VCaP (cell line): ENCODE results near the gene RBBP8NL.
A peak's percentile ranks its signal among the peaks of the same experiment; 100 is the strongest.

ENCODE experiments used
- H3K27ac ChIP-seq: fragments of 450-650 bp; 2 replicates; pipeline ENCODE4 v1.5.1; 2017
- CTCF ChIP-seq: fragments of 450-650 bp; conservative IDR thresholded peaks from 2 replicates; pipeline ENCODE4 v1.5.1; 2017; ENCODE audit warnings: mild to moderate bottlenecking, moderate library complexity

The RBBP8NL gene

GRCh38 chr20:62416651-62417637 is 10.4 kb downstream of the RBBP8NL start:
- no peak for TF ChIP-seq CTCF

GRCh38 chr20:62415354-62416111 is 11.8 kb downstream of the RBBP8NL start:
- no peak overlapping the region for H3K27ac ChIP-seq
- no peak for TF ChIP-seq CTCF

More at GRCh38 chr20:62416651-62417637, 10.4 kb downstream of the RBBP8NL start:
- H3K27ac ChIP-seq, result no peak overlapping the region

GRCh38 chr20:62413896-62414481 is 13.3 kb downstream of the RBBP8NL start:
- TF ChIP-seq CTCF, result peak; percentile 43
- no peak overlapping the region for H3K27ac ChIP-seq

GRCh38 chr20:62413025-62413570 is 14.2 kb downstream of the RBBP8NL start:
- TF ChIP-seq CTCF, result no peak
- H3K27ac ChIP-seq, result no peak overlapping the region

GRCh38 chr20:62412194-62413024 is 14.9 kb downstream of the RBBP8NL start:
- no peak for TF ChIP-seq CTCF
- no peak overlapping the region for H3K27ac ChIP-seq

GRCh38 chr20:62411479-62412193 is 15.7 kb downstream of the RBBP8NL start:
- no peak overlapping the region for H3K27ac ChIP-seq
- TF ChIP-seq CTCF, result no peak
